ENCODE data around the gene SLC2A4RG. TPM values are rescaled to one million over a fixed set of nuclear protein-coding genes. Genes with fewer than 3 reads are reported as not detected.

SLC2A4RG gene
- total and polyA plus RNA-seq, 2 of the 13 experiments (the other 11 are each of a cell fraction or from before 2014, with no cell fraction given), result 91.4 to 95.9 TPM

DNA sequence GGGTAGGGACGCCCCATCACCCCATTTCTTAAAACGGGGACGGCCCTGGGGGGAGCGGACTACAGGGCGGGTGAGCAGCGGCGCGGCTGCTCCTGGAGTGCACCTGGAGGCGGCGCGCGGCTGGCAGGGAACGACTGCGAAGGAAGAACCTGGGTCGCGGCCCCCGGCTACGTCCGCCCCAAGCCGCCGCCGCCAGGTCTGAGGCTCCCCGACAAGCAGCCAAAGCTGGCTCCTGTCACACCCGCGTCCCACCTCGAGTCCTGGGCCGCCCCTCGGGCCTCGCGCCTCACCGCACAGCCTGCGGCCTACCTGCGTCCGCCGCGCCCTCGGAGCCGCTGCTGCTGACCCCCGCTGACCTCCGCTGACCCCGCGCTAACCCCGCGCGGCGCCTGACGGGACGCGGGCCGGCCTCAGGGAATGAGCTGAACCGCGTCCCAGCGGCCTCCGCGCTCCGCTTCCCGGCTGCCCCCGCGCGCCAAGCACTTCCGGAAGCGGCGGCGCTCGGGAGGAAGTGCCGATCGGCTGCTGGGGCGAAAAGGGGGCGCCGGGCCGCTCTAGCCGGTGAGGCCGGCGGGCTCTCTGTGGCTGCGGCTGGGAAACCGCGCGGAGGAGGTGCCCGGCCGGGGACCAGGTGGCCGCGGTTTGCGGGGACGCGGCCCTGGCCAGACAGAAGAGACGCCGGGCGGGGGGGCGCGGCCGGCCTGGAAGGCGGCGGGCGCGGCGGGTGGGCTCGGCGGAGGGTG lies 31.8 kb upstream of the SLC2A4RG start, which contains the start of the genes ARFRP1 and ZGPAT (continued):
- no peak; the same call in 1 of the 2 replicates for TF ChIP-seq ZNF646 (CRISPR knock-in tag; IDR thresholded peaks at IDR 0.05)
- peak; percentile 56; the same call in 1 of the 2 replicates for TF ChIP-seq MYNN (CRISPR knock-in tag; IDR thresholded peaks at IDR 0.05; ENCODE audit: low read depth)
- TF ChIP-seq, protein P1, sequence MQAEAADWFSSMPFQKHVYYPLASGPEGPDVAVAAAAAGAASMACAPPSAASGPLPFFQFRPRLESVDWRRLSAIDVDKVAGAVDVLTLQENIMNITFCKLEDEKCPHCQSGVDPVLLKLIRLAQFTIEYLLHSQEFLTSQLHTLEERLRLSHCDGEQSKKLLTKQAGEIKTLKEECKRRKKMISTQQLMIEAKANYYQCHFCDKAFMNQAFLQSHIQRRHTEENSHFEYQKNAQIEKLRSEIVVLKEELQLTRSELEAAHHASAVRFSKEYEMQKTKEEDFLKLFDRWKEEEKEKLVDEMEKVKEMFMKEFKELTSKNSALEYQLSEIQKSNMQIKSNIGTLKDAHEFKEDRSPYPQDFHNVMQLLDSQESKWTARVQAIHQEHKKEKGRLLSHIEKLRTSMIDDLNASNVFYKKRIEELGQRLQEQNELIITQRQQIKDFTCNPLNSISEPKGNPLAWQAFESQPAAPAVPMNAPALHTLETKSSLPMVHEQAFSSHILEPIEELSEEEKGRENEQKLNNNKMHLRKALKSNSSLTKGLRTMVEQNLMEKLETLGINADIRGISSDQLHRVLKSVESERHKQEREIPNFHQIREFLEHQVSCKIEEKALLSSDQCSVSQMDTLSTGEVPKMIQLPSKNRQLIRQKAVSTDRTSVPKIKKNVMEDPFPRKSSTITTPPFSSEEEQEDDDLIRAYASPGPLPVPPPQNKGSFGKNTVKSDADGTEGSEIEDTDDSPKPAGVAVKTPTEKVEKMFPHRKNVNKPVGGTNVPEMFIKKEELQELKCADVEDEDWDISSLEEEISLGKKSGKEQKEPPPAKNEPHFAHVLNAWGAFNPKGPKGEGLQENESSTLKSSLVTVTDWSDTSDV (CRISPR knock-in tag; IDR thresholded peaks at IDR 0.05), result peak; percentile 72
- peak; percentile 99; the same call in 1 of the 2 replicates for TF ChIP-seq EEA1 (CRISPR knock-in tag; IDR thresholded peaks at IDR 0.05; ENCODE audit: borderline replicate concordance)
- TF ChIP-seq, protein P2, sequence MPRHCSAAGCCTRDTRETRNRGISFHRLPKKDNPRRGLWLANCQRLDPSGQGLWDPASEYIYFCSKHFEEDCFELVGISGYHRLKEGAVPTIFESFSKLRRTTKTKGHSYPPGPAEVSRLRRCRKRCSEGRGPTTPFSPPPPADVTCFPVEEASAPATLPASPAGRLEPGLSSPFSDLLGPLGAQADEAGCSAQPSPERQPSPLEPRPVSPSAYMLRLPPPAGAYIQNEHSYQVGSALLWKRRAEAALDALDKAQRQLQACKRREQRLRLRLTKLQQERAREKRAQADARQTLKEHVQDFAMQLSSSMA (CRISPR knock-in tag; IDR thresholded peaks at IDR 0.05), result 0 out of 2 replicates have a peak, but pooled peaks have one; percentile 13
- TF ChIP-seq NAIF1 (CRISPR knock-in tag; IDR thresholded peaks at IDR 0.05; ENCODE audit: borderline replicate concordance), result no peak
- peak; percentile 98 for TF ChIP-seq PHF8 (CRISPR knock-in tag; IDR thresholded peaks at IDR 0.05)
- peak; percentile 99 for TF ChIP-seq ZNF639 (CRISPR knock-in tag; conservative IDR thresholded peaks at IDR 0.05)
- TF ChIP-seq ZNF773 (CRISPR knock-in tag; IDR thresholded peaks at IDR 0.05; ENCODE audit: borderline replicate concordance), result peak; percentile 98
- TF ChIP-seq ZNF121 (CRISPR knock-in tag; IDR thresholded peaks at IDR 0.05), result no peak; the same call in 1 of the 2 replicates
- no peak; the same call in 1 of the 2 replicates for TF ChIP-seq ZFP1 (CRISPR knock-in tag; IDR thresholded peaks at IDR 0.05)
- TF ChIP-seq ISX (CRISPR knock-in tag; conservative IDR thresholded peaks at IDR 0.05), result peak; percentile 24; the same call in 1 of the 2 replicates

All from HepG2 (cell line).